HEK293 (cell line): ENCODE measurements around the gene BCAS3.

Source experiments
- ZNF10 ChIP-seq: fragments of 450-650 bp; formaldehyde crosslinking; IDR thresholded peaks from 2 replicates; pipeline ENCODE4 v1.5.1; 2017; ENCODE audit warnings: missing biosample characterization, missing genetic modification characterization
- ZNF561 ChIP-seq: fragments of 450-650 bp; IDR thresholded peaks from 2 replicates; pipeline ENCODE4 v1.5.1; 2018; ENCODE audit warnings: missing biosample characterization, missing genetic modification characterization, borderline replicate concordance
- TF ChIP-seq, protein P1 (sequence below): fragments of 450-650 bp; formaldehyde crosslinking; IDR thresholded peaks from 2 replicates; pipeline ENCODE4 v1.5.1; 2016; ENCODE audit warnings: missing biosample characterization, missing genetic modification characterization
- TF ChIP-seq, protein P2 (sequence below): sonication (generic); formaldehyde crosslinking; IDR thresholded peaks from 2 replicates; pipeline ENCODE4 v1.8.1; 2022; ENCODE audit warnings: mild to moderate bottlenecking, moderate library complexity, missing genetic modification reagents

DNA sequence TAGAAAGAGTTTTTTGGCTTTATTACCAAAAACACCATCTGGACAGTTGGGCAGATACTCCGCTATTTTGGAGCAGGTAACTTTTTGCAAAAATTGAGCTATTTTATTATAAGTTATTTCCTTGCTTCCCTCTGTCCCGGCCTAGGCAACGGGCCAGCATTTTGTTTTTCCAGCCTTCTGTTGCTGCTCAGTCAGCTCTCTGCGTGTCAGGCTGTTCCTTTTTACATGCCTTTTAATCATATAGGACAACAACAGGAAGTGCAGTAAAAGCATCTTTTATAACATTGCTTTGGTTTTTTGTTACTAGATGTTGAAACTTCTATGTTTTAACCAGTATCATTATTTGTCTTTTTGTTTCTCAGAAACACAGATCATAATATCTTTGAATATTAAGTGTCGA, 47.3 kb upstream of the BCAS3 start:
- TF ChIP-seq, protein P1, sequence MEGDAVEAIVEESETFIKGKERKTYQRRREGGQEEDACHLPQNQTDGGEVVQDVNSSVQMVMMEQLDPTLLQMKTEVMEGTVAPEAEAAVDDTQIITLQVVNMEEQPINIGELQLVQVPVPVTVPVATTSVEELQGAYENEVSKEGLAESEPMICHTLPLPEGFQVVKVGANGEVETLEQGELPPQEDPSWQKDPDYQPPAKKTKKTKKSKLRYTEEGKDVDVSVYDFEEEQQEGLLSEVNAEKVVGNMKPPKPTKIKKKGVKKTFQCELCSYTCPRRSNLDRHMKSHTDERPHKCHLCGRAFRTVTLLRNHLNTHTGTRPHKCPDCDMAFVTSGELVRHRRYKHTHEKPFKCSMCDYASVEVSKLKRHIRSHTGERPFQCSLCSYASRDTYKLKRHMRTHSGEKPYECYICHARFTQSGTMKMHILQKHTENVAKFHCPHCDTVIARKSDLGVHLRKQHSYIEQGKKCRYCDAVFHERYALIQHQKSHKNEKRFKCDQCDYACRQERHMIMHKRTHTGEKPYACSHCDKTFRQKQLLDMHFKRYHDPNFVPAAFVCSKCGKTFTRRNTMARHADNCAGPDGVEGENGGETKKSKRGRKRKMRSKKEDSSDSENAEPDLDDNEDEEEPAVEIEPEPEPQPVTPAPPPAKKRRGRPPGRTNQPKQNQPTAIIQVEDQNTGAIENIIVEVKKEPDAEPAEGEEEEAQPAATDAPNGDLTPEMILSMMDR (tag by site-specific recombination), result no peak
- TF ChIP-seq ZNF561 (tag by site-specific recombination) (no peak), ZNF10 (tag by site-specific recombination) (no peak)
- TF ChIP-seq, protein P2, sequence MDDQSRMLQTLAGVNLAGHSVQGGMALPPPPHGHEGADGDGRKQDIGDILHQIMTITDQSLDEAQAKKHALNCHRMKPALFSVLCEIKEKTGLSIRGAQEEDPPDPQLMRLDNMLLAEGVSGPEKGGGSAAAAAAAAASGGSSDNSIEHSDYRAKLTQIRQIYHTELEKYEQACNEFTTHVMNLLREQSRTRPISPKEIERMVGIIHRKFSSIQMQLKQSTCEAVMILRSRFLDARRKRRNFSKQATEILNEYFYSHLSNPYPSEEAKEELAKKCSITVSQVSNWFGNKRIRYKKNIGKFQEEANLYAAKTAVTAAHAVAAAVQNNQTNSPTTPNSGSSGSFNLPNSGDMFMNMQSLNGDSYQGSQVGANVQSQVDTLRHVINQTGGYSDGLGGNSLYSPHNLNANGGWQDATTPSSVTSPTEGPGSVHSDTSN, result no peak
